Peyer's patch (tissue), 4 donors: ENCODE data around the gene DLD. TPM values are rescaled to one million over a fixed set of nuclear protein-coding genes. Genes with fewer than 3 reads are reported as not detected.
"Not testable (repeated sequence)": the region's sequence is repeated elsewhere in the genome, so short reads cannot be mapped to it uniquely, and the experiment has no call there.

ENCODE experiments used
- DNase-seq, 3 donors: peaks; one replicate each; pipeline ENCODE4 v3.0.0-alpha.2; 2017 to 2019
- H3K27ac ChIP-seq, 4 donors: fragments of 200-600 bp; sonication (generic); one replicate each; pipeline ENCODE4 v1.5.1; 2016 to 2019
- H3K27me3 ChIP-seq, 2 donors: fragments of 200-600 bp; sonication (generic); one replicate each; pipeline ENCODE4 v1.5.1; 2019
- H3K36me3 ChIP-seq, 3 donors: fragments of 200-600 bp; sonication (generic); one replicate each; pipeline ENCODE4 v1.5.1; 2016 to 2019
- H3K4me1 ChIP-seq, 4 donors: fragments of 200-600 bp; sonication (generic); one replicate each; pipeline ENCODE4 v1.5.1; 2016 to 2019
- H3K4me3 ChIP-seq, 4 donors: fragments of 200-600 bp; sonication (generic); 1 replicate in 3 of 4; 2 replicates in 1 of 4; pipeline ENCODE4 v1.5.1; 2016 to 2019; ENCODE audit warnings: mild to moderate bottlenecking in 1 of 4
- H3K9me3 ChIP-seq, 4 donors: fragments of 200-600 bp; sonication (generic); one replicate each; pipeline ENCODE4 v1.5.1; 2016 to 2019; ENCODE audit warnings: mild to moderate bottlenecking in 1 of 4
- POLR2A ChIP-seq, 2 donors: fragments of 450-650 bp; IDR thresholded peaks; one replicate each; pipeline ENCODE4 v1.5.1; 2017; ENCODE audit warnings: antibody characterized with exemption in 2 of 2, mild to moderate bottlenecking in 2 of 2, moderate library complexity in 2 of 2
- total RNA-seq, 4 donors: library from RNA; depleted of rRNA; stranded (reverse); fragments of >200 nt; gene quantifications; one replicate each; pipeline ENCODE4 v1.1.0, GENCODE V29; 2016
- TF ChIP-seq, protein P1 (sequence below), 6 experiments: fragments of 450-650 bp in 4 of 6; fragments of 200-600 bp in 2 of 6; sonication (generic) in 1 of 6; IDR thresholded peaks; one replicate each; pipeline ENCODE4 v1.5.1; 2017 to 2019; ENCODE audit warnings: antibody characterized with exemption in 6 of 6, mild to moderate bottlenecking in 3 of 6, moderate library complexity in 1 of 6

The DLD gene
- total RNA-seq, 4 donors from 2014 or later, result 53.9 to 93.3 (median 74.2) TPM

DNA sequence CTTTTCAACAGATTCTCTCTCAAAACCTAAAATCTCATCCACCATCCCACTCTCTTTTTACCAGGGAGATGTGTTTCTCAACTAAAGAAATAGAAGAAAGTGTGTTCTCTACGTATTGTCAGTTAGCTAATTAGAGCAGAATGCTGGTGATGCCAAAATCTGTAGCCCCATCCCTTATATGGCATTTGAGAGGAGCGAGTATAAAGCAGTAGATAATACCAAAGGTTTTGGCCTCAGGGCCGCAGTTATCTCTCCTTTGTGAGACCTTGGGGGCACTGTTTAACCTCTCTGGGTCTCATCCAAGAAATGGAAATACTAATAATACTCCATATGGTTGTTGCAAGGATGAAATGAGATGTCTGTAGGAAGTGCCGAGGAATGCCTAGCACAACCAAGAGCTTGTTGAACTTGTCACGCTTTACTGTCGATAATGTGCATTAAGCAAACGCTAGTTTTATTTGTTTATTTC, 456 bp upstream of the DLD start:
- H3K27ac ChIP-seq, result peak overlapping the region; percentile 92 to 95 (median 94)
- H3K27me3 ChIP-seq, result no peaks in the 10 kb centered on the region
- peak overlapping the region; percentile 67 to 73 (median 70) for H3K4me3 ChIP-seq
- H3K9me3 ChIP-seq, result no peaks in the 10 kb centered on the region
- H3K4me1 ChIP-seq, result peaks cover 0 to 27% (median 0%) of the 10 kb centered on the region in 4 donors
- peaks cover 0 to 10% (median 0%) of the 10 kb centered on the region in 3 donors for H3K36me3 ChIP-seq
- TF ChIP-seq POLR2A (IDR thresholded peaks at IDR 0.05), result no peak
- TF ChIP-seq, protein P1, sequence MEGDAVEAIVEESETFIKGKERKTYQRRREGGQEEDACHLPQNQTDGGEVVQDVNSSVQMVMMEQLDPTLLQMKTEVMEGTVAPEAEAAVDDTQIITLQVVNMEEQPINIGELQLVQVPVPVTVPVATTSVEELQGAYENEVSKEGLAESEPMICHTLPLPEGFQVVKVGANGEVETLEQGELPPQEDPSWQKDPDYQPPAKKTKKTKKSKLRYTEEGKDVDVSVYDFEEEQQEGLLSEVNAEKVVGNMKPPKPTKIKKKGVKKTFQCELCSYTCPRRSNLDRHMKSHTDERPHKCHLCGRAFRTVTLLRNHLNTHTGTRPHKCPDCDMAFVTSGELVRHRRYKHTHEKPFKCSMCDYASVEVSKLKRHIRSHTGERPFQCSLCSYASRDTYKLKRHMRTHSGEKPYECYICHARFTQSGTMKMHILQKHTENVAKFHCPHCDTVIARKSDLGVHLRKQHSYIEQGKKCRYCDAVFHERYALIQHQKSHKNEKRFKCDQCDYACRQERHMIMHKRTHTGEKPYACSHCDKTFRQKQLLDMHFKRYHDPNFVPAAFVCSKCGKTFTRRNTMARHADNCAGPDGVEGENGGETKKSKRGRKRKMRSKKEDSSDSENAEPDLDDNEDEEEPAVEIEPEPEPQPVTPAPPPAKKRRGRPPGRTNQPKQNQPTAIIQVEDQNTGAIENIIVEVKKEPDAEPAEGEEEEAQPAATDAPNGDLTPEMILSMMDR (IDR thresholded peaks at IDR 0.05), result no peak
- peak in 1 of 3 donors; percentile 19 for DNase-seq

DNA sequence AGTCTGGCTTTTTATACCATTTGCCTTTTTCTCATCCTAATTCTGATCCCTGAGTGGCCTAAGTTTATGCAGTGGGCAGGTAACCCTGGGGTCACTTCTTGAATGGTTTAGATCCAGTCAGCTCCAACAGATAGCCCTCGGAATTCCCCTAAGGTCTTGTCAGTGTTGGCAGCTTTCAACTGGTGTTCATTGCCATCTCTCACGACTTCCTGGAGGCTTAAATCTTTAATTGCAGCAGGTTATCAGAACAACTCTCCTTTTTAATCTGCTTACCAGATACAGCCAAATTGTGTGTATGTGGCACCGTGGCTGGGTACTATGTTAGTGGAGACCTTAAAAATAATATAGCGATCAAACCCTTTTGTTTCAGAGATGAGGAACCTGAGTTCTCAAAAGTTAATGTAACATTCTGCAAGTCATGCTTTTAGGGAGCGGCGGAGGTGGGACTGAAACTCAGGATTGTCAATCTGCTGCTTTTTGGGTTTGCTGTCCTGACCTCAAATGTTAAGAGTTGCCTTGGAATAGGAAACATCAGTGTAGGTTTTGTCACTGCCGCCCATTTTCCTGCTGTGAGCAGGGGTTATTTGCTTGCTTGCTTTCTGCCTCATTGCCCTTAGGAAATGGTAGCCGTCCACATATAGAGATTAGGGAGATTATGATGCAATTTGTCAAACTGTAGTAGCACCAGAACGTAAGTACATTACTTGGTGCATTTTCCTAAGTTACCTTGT, 818 bp downstream of the DLD start:
- H3K27ac ChIP-seq, result peak overlapping the region; percentile 92 to 95 (median 94)
- peaks cover 0 to 13% (median 0%) of the 10 kb centered on the region in 3 donors for H3K36me3 ChIP-seq
- no peaks in the 10 kb centered on the region for H3K27me3 ChIP-seq
- peaks cover 0 to 27% (median 0%) of the 10 kb centered on the region in 4 donors for H3K4me1 ChIP-seq
- TF ChIP-seq POLR2A (IDR thresholded peaks at IDR 0.05), result no peak
- TF ChIP-seq, protein P1 (IDR thresholded peaks at IDR 0.05), result no peak
- H3K4me3 ChIP-seq, result peak overlapping the region; percentile 67 to 73 (median 70)
- H3K9me3 ChIP-seq, result no peaks in the 10 kb centered on the region
- DNase-seq, result no peak

DNA sequence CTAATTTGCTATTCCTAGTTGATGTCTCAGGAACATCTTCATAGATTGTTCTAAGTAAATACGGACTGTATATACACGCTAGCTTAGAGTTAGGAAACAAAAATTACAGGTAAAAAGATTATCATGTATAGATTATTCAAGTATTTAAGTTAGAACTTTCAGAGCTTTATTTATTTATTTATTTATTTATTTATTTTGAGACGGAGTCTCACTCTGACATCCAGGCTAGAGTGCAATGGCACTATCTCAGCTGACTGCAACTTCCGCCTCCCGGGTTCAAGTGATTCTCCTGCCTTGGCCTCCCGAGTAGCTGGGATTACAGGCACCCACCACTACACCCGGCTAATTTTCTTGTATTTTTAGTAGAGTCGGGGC, 1.4 kb downstream of the DLD start:
- not testable (repeated sequence) for H3K27me3 ChIP-seq, H3K9me3 ChIP-seq, DNase-seq
- peak overlapping the region in 2 of 4 donors; percentile 92 to 94 for H3K27ac ChIP-seq
- H3K4me3 ChIP-seq, result peak overlapping the region in 3 of 4 donors; percentile 67 to 73 (median 68)
- peaks cover 0 to 18% (median 0%) of the 10 kb centered on the region in 3 donors for H3K36me3 ChIP-seq
- peaks cover 0 to 27% (median 0%) of the 10 kb centered on the region in 4 donors for H3K4me1 ChIP-seq

DNA sequence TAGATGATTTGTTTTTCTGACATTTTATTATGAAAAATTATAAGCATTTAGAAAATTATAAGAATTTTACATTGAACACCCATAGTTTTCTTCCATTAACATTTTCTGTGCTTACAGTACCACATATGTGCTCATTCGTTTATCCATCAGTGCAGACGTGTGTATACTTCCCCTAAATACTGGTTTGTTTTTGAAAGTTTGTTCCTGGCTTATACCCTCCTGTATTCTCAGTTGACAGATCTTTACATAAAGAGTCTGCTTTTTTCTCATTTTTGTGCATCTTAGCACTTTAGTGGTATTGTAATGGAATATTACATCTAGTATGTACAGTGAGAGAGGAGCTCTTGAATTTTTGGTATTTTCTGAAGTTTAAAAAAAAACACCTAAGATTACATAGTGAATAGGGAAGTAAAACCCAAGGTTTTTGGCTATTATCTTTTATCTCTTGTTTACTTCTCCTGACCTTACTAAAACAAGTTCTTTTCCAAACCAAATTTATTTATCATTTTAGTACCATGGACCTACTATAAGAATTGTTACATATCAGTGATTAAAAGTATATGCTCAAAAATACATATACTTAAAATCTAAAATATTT, 8.1 kb downstream of the DLD start:
- TF ChIP-seq, protein P1 (IDR thresholded peaks at IDR 0.05), result no peak
- no peak for TF ChIP-seq POLR2A (IDR thresholded peaks at IDR 0.05)
- DNase-seq, result no peak
- Histone ChIP-seq H3K27ac (no peak overlapping the region), H3K4me1 (peaks cover 0 to 11% (median 0%) of the 10 kb centered on the region in 4 donors), H3K9me3 (no peaks in the 10 kb centered on the region), H3K36me3 (peaks cover 0 to 47% (median 0%) of the 10 kb centered on the region in 3 donors), H3K27me3 (no peaks in the 10 kb centered on the region), H3K4me3 (no peak overlapping the region)

DNA sequence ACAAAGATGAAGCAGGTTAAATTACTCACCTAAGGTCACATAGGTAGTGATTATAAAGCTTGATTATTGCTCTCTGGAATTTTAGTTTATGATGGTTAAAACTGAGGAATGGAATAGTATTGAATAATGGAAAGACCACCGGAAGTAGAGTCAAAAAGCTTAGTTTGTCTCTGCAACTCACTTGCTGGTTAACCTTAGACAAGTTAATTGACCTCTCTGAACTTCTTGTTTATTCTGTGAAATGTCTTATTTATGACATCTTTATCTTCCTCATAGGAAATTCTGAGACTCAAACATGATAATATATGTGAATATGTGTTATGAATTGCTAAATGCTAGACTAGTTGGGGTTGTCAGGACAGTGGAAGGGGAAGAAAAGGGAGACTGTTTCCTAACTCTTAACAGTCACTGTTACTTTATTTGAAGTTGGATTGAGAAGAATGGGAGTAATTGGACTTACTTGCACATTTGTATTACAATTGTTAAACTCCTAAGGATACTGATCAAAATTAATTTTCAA, 9.6 kb downstream of the DLD start:
- DNase-seq, result no peak
- H3K9me3 ChIP-seq, result no peaks in the 10 kb centered on the region
- H3K4me3 ChIP-seq, result no peak overlapping the region
- no peaks in the 10 kb centered on the region for H3K27me3 ChIP-seq
- TF ChIP-seq, protein P1 (IDR thresholded peaks at IDR 0.05), result no peak
- TF ChIP-seq POLR2A (IDR thresholded peaks at IDR 0.05), result no peak
- H3K36me3 ChIP-seq, result peaks cover 0 to 51% (median 0%) of the 10 kb centered on the region in 3 donors
- H3K4me1 ChIP-seq, result peaks cover 0 to 7% (median 0%) of the 10 kb centered on the region in 4 donors
- no peak overlapping the region for H3K27ac ChIP-seq

DNA sequence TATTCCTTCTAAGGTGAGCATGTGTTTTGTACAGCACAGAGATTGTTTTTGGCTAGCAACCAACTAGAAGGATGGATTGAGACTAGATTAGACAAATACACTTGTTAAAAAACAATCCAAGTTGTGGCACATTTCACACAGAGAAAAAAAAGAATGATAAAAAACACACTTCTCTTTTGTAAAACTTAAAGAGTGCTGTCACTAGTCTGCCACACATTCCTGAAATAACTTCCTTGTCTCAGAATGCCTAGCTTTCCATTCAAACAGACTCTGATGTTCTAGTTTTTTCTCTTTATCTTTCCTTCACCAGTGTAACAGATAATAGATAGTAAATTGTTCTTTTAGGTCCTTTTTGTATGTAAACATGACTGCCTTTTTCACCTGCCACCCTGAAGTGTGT, 11.4 kb downstream of the DLD start:
- Histone ChIP-seq H3K9me3 (no peaks in the 10 kb centered on the region), H3K27ac (no peak overlapping the region), H3K36me3 (peaks cover 0 to 62% (median 0%) of the 10 kb centered on the region in 3 donors), H3K4me3 (no peak overlapping the region), H3K4me1 (peaks cover 0 to 7% (median 0%) of the 10 kb centered on the region in 4 donors), H3K27me3 (no peaks in the 10 kb centered on the region)
- no peak for DNase-seq
- no peak for TF ChIP-seq POLR2A (IDR thresholded peaks at IDR 0.05)
- TF ChIP-seq, protein P1 (IDR thresholded peaks at IDR 0.05), result no peak
